ENCODE data around the gene LINC01488. TPM values are rescaled to one million over a fixed set of nuclear protein-coding genes. Genes with fewer than 3 reads are reported as not detected.

The LINC01488 gene
- total RNA-seq, 1 experiment from 2014 or later, result not detected

- intact Hi-C loops (cut with micrococcal nuclease; ENCODE audit: unreplicated experiment), result loop anchor here (1.0 to 10.0 kb wide), 4 partner anchors 27 to 230 kb away; partner anchors contain the start of gene MYEOV
- ChIA-PET POLR2A (ENCODE audit: unreplicated experiment) (interaction anchor here (0.7 kb wide), 1 partner anchor 67 kb away, joined by 3 read pairs; no protein-coding TSS in a partner anchor), CTCF (interaction anchor here (0.6 to 0.7 kb wide), 2 partner anchors 64 to 227 kb away, joined by 3 to 7 read pairs; no protein-coding TSS in a partner anchor)
- TF ChIP-seq, protein P1, sequence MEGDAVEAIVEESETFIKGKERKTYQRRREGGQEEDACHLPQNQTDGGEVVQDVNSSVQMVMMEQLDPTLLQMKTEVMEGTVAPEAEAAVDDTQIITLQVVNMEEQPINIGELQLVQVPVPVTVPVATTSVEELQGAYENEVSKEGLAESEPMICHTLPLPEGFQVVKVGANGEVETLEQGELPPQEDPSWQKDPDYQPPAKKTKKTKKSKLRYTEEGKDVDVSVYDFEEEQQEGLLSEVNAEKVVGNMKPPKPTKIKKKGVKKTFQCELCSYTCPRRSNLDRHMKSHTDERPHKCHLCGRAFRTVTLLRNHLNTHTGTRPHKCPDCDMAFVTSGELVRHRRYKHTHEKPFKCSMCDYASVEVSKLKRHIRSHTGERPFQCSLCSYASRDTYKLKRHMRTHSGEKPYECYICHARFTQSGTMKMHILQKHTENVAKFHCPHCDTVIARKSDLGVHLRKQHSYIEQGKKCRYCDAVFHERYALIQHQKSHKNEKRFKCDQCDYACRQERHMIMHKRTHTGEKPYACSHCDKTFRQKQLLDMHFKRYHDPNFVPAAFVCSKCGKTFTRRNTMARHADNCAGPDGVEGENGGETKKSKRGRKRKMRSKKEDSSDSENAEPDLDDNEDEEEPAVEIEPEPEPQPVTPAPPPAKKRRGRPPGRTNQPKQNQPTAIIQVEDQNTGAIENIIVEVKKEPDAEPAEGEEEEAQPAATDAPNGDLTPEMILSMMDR (conservative IDR thresholded peaks at IDR 0.05), result no peak
- no peak for TF ChIP-seq EZH2 (IDR thresholded peaks at IDR 0.05; ENCODE audit: low read depth)
- no peaks in the 10 kb centered on the region for H3K79me2 ChIP-seq (ENCODE audit: low read depth)
- H3K4me1 ChIP-seq (replicated peaks; ENCODE audit: insufficient read depth), result no peaks in the 10 kb centered on the region
- H3K27me3 ChIP-seq (ENCODE audit: insufficient read depth, low read depth), result peaks cover 5% of the 10 kb centered on the region; the same call in 1 of the 2 replicates
- H3K4me2 ChIP-seq, result no peak overlapping the region
- no peaks in the 10 kb centered on the region for H3F3A ChIP-seq (ENCODE audit: insufficient read depth, low read depth)
- no TSS peak for BruUV-seq (replicated peaks)
- DNase-seq, result peak in 1 of 2 experiments; percentile 89
- H2AFZ ChIP-seq, result no peak overlapping the region
- no peaks in the 10 kb centered on the region for H4K20me1 ChIP-seq (ENCODE audit: insufficient read depth)
- H3K4me3 ChIP-seq, result no peak overlapping the region
- H3K36me3 ChIP-seq (ENCODE audit: low read depth), result no peaks in the 10 kb centered on the region
- no peak overlapping the region for H3K27ac ChIP-seq
- no peaks in the 10 kb centered on the region for H3K9me3 ChIP-seq (ENCODE audit: insufficient read depth, low read depth)
- no peaks in the 10 kb centered on the region for H3K9me2 ChIP-seq (ENCODE audit: insufficient read depth)
Observed at GRCh38 chr11:69524291-69524882, 42.9 kb downstream of the LINC01488 start.

GRCh38 chr11:69524991-69525411 lies 43.5 kb downstream of the LINC01488 start:
- Histone ChIP-seq H3F3A (ENCODE audit: insufficient read depth, low read depth) (no peaks in the 10 kb centered on the region), H3K79me2 (ENCODE audit: low read depth) (no peaks in the 10 kb centered on the region), H3K9me2 (ENCODE audit: insufficient read depth) (no peaks in the 10 kb centered on the region), H3K4me3 (no peak overlapping the region), H3K27ac (no peak overlapping the region), H3K4me2 (no peak overlapping the region), H3K4me1 (replicated peaks; ENCODE audit: insufficient read depth) (no peaks in the 10 kb centered on the region), H3K36me3 (ENCODE audit: low read depth) (no peaks in the 10 kb centered on the region), H3K9me3 (ENCODE audit: insufficient read depth, low read depth) (no peaks in the 10 kb centered on the region), H4K20me1 (ENCODE audit: insufficient read depth) (no peaks in the 10 kb centered on the region), H3K27me3 (ENCODE audit: insufficient read depth, low read depth) (peaks cover 9% of the 10 kb centered on the region; the same call in 1 of the 2 replicates), H2AFZ (no peak overlapping the region)
- TF ChIP-seq, protein P1 (conservative IDR thresholded peaks at IDR 0.05), result no peak
- TF ChIP-seq EZH2 (IDR thresholded peaks at IDR 0.05; ENCODE audit: low read depth), result no peak
- DNase-seq, result no peak
- intact Hi-C loops (cut with micrococcal nuclease; ENCODE audit: unreplicated experiment), result loop anchor here (1.0 to 10.0 kb wide), 4 partner anchors 28 to 230 kb away; partner anchors contain the start of gene MYEOV
- ChIA-PET CTCF (interaction anchor here (0.7 kb wide), 1 partner anchor 227 kb away, joined by 3 read pairs; no protein-coding TSS in a partner anchor), POLR2A (ENCODE audit: unreplicated experiment) (no interaction called here)
- no TSS peak for BruUV-seq (replicated peaks)

GRCh38 chr11:69525516-69526452 lies 44.3 kb downstream of the LINC01488 start:
- intact Hi-C loops (cut with micrococcal nuclease; ENCODE audit: unreplicated experiment), result loop anchor here (10.0 kb wide), 1 partner anchor 231 kb away; the partner anchor contains the start of gene MYEOV
- BruUV-seq (replicated peaks), result no TSS peak
- H3K4me3 ChIP-seq, result no peak overlapping the region
- no peaks in the 10 kb centered on the region for H3K79me2 ChIP-seq (ENCODE audit: low read depth)
- H3K9me2 ChIP-seq (ENCODE audit: insufficient read depth), result no peaks in the 10 kb centered on the region
- no peak overlapping the region for H3K27ac ChIP-seq
- H3F3A ChIP-seq (ENCODE audit: insufficient read depth, low read depth), result no peaks in the 10 kb centered on the region
- H3K9me3 ChIP-seq (ENCODE audit: insufficient read depth, low read depth), result no peaks in the 10 kb centered on the region
- no peaks in the 10 kb centered on the region for H3K36me3 ChIP-seq (ENCODE audit: low read depth)
- H3K4me1 ChIP-seq (replicated peaks; ENCODE audit: insufficient read depth), result no peaks in the 10 kb centered on the region
- POLR2A ChIA-PET (ENCODE audit: unreplicated experiment), result no interaction called here
- no peak overlapping the region for H3K4me2 ChIP-seq
- H2AFZ ChIP-seq, result no peak overlapping the region
- H3K27me3 ChIP-seq (ENCODE audit: insufficient read depth, low read depth), result peaks cover 14% of the 10 kb centered on the region
- H4K20me1 ChIP-seq (ENCODE audit: insufficient read depth), result no peaks in the 10 kb centered on the region
- no peak for DNase-seq
- CTCF ChIA-PET, result interaction anchor here (0.6 kb wide), 1 partner anchor 283 kb away, joined by 3 read pairs; no protein-coding TSS in a partner anchor
- TF ChIP-seq EZH2 (IDR thresholded peaks at IDR 0.05; ENCODE audit: low read depth), result no peak
- TF ChIP-seq, protein P1 (conservative IDR thresholded peaks at IDR 0.05), result no peak

Measured in PC-9 (cell line).